Metanephros (tissue), 1 donor: ENCODE data around the gene EGLN1. TPM values are rescaled to one million over a fixed set of nuclear protein-coding genes. Genes with fewer than 3 reads are reported as not detected.

Experiments
- total RNA-seq: library from RNA; depleted of rRNA; stranded (reverse); fragments of >200 nt; gene quantifications from one replicate; pipeline ENCODE4 v1.2.3, GENCODE V29; 2014

EGLN1 gene
- 43.7 TPM for total RNA-seq

DNA sequence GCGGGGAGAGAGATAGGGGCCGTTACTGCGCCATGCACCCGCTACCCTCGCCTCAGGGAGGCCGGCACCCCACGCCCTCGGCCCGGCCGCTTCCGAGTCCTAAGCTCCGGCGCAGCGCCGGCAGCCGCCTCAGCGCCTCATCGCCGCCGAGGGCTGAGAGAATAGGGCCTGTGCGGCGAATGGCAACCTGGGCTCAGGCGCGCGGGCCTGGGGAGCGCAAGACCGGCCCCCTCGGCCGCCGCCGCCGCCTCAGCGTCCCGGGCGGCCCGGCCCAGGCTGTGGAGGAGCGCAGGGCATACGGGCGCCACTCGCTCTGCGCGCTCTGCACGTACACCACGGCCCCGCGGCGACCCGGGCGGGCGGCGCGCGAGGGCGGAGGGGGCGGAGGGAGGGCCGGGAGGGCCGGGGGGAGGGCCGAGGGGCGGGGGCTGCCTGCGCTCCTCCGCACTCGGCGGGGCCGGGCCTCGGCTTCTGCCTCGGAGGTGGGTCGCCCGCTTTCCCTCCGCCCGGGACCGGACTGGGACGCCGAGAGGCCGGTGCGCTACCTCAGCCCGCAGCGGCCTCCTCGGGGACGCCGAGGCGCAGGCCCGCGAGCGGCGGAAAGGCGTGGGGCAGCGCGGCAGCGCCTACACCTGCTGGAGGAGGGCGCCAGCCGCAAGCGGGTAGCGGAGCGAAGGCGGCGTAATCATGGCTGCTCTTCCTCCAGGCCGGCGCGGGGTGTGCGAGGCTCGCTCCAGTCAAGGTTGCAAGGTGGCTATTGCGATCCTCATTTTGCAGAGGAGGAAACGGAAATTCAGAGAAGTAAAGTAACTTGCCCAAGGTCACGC lies at the start of gene EGLN1:
TSS of gene EGLN1 (minus strand) at position 317 of the 827 bp plus-strand sequence. CDS start 399 bp downstream, outside the sequence.

DNA sequence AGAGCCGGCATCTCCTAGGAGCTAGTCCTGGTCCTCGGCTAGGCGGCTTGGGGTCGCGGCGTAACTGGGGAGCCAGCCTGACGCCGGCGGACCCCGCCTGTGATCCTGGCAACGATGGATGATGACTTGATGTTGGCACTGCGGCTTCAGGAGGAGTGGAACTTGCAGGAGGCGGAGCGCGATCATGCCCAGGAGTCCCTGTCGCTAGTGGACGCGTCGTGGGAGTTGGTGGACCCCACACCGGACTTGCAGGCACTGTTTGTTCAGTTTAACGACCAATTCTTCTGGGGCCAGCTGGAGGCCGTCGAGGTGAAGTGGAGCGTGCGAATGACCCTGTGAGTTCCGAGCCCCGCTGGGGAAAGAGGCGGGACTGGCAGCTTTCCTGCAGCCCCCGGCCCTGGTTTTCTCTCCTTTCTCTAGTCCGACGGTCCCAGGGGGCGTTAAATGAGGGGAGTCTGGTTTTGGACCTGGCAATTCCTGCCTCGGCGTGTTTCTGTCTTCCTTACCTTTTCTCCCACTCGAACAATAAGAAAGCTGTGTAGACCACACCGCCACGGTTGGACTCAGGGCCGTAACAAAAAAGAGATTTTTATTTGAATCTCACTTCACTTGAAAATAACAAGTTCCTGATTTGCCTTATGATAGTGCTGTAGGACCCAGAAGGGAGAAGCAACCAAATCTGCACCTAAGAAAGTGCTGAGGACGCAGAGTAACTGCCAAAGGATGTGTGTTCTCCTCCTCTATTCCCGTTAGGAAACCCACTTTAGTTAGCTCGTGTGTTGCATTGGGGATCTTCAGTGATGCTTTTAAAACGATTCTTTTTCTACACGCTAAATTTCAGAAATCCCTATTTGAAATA lies 83.6 kb downstream of the EGLN1 start, which contains the start of gene SPRTN:
TSS of gene SPRTN (plus strand) at position 24 of the 859 bp plus-strand sequence. CDS start at position 115, 91 bp downstream.

DNA sequence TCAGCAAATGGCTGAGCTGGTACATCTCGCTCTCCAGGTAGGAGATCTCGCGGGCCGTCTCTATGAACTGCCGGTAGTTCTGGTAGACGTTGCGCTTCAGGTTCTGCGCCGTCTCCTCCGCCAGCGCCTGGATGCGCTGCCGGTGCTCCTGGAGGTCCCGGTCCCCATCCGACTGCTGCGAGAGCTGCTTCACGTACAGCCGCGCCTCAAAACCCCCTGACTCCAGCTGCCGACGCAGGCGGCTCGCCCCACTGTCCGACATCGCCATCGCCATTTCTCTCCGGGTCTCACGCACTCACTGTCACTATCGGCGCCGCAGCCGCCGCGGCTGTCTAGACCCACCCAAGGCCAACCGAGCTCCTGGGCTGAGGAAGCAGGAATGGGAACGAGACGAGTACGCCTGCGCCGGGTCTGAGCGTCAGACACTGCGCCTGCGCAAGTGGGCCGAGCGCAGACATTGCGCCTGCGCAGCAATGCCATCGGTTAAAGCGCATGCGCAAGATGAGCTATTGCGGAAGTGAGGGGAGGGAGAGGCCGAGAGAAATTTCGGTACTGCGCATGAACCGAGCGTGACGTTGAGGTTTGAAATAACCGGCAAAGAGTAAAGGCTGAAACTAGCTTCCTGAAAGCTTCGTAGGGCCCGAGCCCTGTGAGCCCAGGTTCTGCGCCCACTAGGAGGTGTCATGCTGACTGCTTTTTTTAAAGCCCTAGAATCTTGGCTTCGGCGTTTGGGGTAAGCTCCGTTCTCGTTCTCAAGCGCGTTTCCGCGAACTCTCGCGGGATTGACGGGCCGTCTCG lies 84.4 kb downstream of the EGLN1 start, which contains the start of gene EXOC8:
TSS of gene EXOC8 (minus strand) at position 381 of the 798 bp plus-strand sequence. CDS start at position 274, 107 bp downstream.

Other genes starting within 250 kb of the EGLN1 start
- gene GNPAT, start 181.1 kb downstream of the EGLN1 start, total RNA-seq: 66.9 TPM
- gene EXOC8, start 84.4 kb downstream of the EGLN1 start, total RNA-seq: 14.6 TPM
- 11.7 TPM for gene SPRTN, start 84.0 kb downstream of the EGLN1 start, total RNA-seq
- 42.1 TPM for gene TSNAX, start 106.4 kb upstream of the EGLN1 start, total RNA-seq
- 22.4 TPM for gene DISC1, start 204.5 kb upstream of the EGLN1 start, total RNA-seq